ENCODE data around the gene DUOXA2.

DNA sequence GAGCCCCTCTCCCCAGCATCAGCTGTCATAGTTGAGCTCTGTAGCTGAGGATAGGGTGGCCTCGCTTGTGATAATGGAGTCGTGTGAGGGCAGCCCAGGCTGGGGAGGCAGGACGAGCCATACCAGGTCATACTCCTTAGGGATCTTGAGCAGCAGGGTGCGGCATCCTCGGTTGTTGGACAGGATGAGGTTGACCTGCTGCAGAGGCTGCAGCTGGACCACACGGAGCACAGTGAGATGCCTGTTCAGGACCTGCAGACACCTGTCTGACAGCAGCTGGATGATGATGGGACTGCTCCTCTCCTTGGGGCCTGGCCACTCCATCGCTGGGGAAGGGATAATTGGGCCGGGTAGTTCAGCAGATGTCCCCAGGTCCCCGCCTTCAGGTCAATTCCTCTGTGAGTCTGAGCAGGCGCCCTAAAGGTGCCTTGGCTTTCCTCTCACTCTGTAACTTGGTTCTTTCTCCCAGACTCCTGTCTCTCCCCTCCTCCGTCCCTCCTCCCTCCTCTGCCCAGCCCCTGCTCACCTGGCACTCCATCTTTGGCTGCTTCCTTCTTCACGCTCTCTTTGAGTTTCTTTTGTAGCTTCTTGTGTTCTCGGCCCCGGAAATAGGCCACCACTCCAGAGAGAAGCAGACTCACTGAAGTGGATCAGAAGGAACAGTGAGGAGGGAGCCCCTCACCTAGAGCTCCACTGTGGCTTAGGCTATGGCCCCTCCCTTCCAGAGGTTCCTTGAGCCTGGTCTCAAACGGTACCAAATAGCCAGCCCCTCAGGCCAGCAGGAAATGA is 7.9 kb upstream of the DUOXA2 start:
- TF ChIP-seq, protein P1, sequence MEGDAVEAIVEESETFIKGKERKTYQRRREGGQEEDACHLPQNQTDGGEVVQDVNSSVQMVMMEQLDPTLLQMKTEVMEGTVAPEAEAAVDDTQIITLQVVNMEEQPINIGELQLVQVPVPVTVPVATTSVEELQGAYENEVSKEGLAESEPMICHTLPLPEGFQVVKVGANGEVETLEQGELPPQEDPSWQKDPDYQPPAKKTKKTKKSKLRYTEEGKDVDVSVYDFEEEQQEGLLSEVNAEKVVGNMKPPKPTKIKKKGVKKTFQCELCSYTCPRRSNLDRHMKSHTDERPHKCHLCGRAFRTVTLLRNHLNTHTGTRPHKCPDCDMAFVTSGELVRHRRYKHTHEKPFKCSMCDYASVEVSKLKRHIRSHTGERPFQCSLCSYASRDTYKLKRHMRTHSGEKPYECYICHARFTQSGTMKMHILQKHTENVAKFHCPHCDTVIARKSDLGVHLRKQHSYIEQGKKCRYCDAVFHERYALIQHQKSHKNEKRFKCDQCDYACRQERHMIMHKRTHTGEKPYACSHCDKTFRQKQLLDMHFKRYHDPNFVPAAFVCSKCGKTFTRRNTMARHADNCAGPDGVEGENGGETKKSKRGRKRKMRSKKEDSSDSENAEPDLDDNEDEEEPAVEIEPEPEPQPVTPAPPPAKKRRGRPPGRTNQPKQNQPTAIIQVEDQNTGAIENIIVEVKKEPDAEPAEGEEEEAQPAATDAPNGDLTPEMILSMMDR (IDR thresholded peaks at IDR 0.05; ENCODE audit: insufficient read depth, low read depth, low read length), result no peak
- TF ChIP-seq EZH2 (IDR thresholded peaks at IDR 0.05; ENCODE audit: insufficient read depth, low read length), result no peak

Measured in astrocyte (in vitro differentiated cells and primary cell).